Body of pancreas (tissue), 4 donors: ENCODE results near the gene CALCOCO1. TPM values are rescaled to one million over a fixed set of nuclear protein-coding genes. Genes with fewer than 3 reads are reported as not detected.

ENCODE experiments used
- ATAC-seq: fragments of 150-250 bp; one replicate; pipeline ENCODE4 v1.9.1; 2016
- DNase-seq, 4 donors: peaks; one replicate each; pipeline ENCODE4 v3.0.0-alpha.2; 2019
- H3K27ac ChIP-seq, 4 donors: fragments of 200-600 bp; sonication (generic); 1 replicate in 3 of 4; 2 replicates in 1 of 4; pipeline versions ENCODE4 v1.5.1 to v1.6.1; 2016 to 2019; ENCODE audit warnings: mild to moderate bottlenecking in 1 of 4, mixed read lengths in 1 of 4, moderate library complexity in 1 of 4
- H3K27me3 ChIP-seq, 2 donors: fragments of 200-600 bp; sonication (generic); one replicate each; pipeline ENCODE4 v1.6.0; 2016; ENCODE audit warnings: mild to moderate bottlenecking in 1 of 2
- H3K36me3 ChIP-seq, 2 donors: fragments of 200-600 bp; sonication (generic); replicated peaks in 1 of 2; 2 replicates each; pipeline ENCODE4 v1.5.1; 2016; ENCODE audit warnings: low read depth in 2 of 2; ENCODE audit not compliant: insufficient read depth in 1 of 2
- H3K4me1 ChIP-seq: fragments of 200-600 bp; sonication (generic); one replicate; pipeline ENCODE4 v1.6.0; 2016
- H3K4me3 ChIP-seq, 2 donors: fragments of 200-600 bp; sonication (generic); 1 replicate in 1 of 2; 2 replicates in 1 of 2; pipeline ENCODE4 v1.5.1; 2016 to 2019
- H3K9me3 ChIP-seq, 3 donors: fragments of 200-600 bp; sonication (generic); 1 replicate in 2 of 3; 2 replicates in 1 of 3; pipeline ENCODE4 v1.5.1; 2016
- POLR2A ChIP-seq, 3 donors: fragments of 450-650 bp; IDR thresholded peaks; one replicate each; pipeline ENCODE4 v1.6.1; 2016; ENCODE audit warnings: antibody characterized with exemption in 3 of 3, mild to moderate bottlenecking in 2 of 3
- WGBS, 2 donors: methylation state at CpG; one replicate each; pipeline ENCODE4 v1.1.5; 2017; 5-methylcytosine and 5-hydroxymethylcytosine counted together
- intact Hi-C: fragments of 100-400 bp; cut with DNase I; formaldehyde crosslinking; loops from one replicate; pipeline ENCODE4 v1.15.1; 2023
- total RNA-seq, 2 donors: library from RNA; depleted of rRNA; stranded (reverse); fragments of >200 nt; gene quantifications; one replicate each; pipeline ENCODE4 v1.1.0, GENCODE V29; 2016
- TF ChIP-seq, protein P1 (sequence below), 7 experiments: fragments of 450-650 bp in 4 of 7; fragments of 200-600 bp in 3 of 7; sonication (generic) in 3 of 7; IDR thresholded peaks; one replicate each; pipeline ENCODE4 v1.5.1; 2016 to 2019; ENCODE audit warnings: antibody characterized with exemption in 7 of 7

Gene CALCOCO1
- total RNA-seq, 2 donors from 2014 or later = 109 to 153 TPM

DNA sequence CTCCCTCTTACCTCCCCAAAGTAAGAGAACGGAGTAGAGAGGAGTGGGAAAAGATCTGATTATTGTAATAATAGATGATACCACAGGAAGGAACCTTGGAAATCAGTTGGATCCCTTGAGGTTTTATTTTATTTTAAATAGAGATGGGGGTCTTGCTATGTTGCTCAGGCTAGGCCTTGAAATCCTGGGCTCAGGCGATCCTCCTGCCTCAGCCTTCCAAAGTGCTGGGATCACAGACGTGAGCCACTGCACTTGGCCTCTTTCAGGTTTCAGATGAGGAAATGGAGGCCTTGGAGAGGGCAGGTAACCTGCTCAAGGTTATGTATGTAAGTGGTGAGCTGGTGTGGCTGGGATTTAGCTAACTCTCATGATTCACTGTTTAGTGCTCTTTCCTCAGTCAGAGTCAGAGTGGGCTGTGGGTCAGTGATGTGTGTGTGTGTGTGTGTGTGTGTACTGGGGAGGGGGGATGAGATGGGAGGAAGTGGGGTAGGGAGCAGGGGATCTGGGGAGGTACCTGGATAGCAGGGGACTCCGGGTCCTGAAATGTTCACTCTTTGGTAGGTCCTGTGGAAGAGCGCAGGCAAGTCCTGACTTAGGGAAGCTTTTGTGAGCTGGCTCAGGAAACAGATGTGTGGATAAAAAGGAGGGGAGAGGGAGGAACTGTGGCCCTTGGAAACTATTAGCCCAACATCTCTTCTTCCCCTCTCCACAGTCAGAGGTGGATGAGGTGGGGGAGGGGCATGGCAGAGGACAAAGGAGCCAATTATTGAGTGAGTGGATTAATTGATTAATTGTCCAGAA lies 29.2 kb upstream of the CALCOCO1 start:
- Histone ChIP-seq H3K9me3 (no peaks in the 10 kb centered on the region), H3K4me3 (no peak overlapping the region), H3K36me3 (no peaks in the 10 kb centered on the region), H3K27ac (peak overlapping the region in 1 of 4 donors; percentile 44), H3K27me3 (no peaks in the 10 kb centered on the region), H3K4me1 (peaks cover 18% of the 10 kb centered on the region)
- ATAC-seq (peak; percentile 37), DNase-seq (no peak)
- intact Hi-C loops = no loop called here
- TF ChIP-seq POLR2A (IDR thresholded peaks at IDR 0.05) = no peak
- TF ChIP-seq, protein P1, sequence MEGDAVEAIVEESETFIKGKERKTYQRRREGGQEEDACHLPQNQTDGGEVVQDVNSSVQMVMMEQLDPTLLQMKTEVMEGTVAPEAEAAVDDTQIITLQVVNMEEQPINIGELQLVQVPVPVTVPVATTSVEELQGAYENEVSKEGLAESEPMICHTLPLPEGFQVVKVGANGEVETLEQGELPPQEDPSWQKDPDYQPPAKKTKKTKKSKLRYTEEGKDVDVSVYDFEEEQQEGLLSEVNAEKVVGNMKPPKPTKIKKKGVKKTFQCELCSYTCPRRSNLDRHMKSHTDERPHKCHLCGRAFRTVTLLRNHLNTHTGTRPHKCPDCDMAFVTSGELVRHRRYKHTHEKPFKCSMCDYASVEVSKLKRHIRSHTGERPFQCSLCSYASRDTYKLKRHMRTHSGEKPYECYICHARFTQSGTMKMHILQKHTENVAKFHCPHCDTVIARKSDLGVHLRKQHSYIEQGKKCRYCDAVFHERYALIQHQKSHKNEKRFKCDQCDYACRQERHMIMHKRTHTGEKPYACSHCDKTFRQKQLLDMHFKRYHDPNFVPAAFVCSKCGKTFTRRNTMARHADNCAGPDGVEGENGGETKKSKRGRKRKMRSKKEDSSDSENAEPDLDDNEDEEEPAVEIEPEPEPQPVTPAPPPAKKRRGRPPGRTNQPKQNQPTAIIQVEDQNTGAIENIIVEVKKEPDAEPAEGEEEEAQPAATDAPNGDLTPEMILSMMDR (IDR thresholded peaks at IDR 0.05) = no peak
- 51 to 61% methylated on average over 5 of the region's 5 CpGs for WGBS, 2 donors

GRCh38 chr12:53755893-53756292 lies 28.6 kb upstream of the CALCOCO1 start:
- 39 to 55% methylated on average over 3 of the region's 3 CpGs for WGBS, 2 donors
- intact Hi-C loops = no loop called here

DNA sequence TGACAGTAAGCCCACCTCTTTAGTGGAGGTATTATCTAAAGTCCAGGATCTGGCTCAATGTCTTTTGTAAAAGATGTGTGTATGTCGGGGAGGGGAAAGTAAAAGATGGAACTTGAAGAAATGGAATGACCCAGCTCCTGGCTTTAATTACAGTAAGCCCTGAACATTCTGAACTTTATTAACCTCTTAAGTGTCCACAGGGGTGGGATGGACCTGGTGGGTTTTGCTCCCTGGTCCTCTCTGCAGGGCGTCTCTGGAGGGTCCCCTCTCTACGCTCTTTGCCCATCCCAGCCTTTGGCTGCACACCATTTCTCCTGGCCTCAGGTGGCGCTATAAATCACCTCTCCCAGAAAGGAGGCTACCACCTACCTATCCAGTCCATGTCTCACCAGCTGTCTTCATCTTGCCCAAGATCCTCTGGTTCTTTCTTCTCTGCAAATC lies 28.2 kb upstream of the CALCOCO1 start:
- no peak for ATAC-seq
- Histone ChIP-seq H3K27ac (no peak overlapping the region), H3K27me3 (no peaks in the 10 kb centered on the region), H3K36me3 (no peaks in the 10 kb centered on the region), H3K4me3 (no peak overlapping the region), H3K4me1 (peaks cover 28% of the 10 kb centered on the region), H3K9me3 (no peaks in the 10 kb centered on the region)
- WGBS, 2 donors = 73 to 74% methylated on average over 4 of the region's 4 CpGs
- DNase-seq = no peak
- no peak for TF ChIP-seq POLR2A (IDR thresholded peaks at IDR 0.05)
- TF ChIP-seq, protein P1 (IDR thresholded peaks at IDR 0.05) = no peak
- intact Hi-C loops = no loop called here

More at GRCh38 chr12:53755893-53756292, 28.6 kb upstream of the CALCOCO1 start:
- Histone ChIP-seq H3K36me3 (no peaks in the 10 kb centered on the region), H3K27ac (no peak overlapping the region), H3K4me1 (peaks cover 24% of the 10 kb centered on the region), H3K4me3 (no peak overlapping the region), H3K9me3 (no peaks in the 10 kb centered on the region), H3K27me3 (no peaks in the 10 kb centered on the region)
- no peak for ATAC-seq
- DNase-seq = no peak
- no peak for TF ChIP-seq POLR2A (IDR thresholded peaks at IDR 0.05)
- TF ChIP-seq, protein P1 (IDR thresholded peaks at IDR 0.05) = no peak

DNA sequence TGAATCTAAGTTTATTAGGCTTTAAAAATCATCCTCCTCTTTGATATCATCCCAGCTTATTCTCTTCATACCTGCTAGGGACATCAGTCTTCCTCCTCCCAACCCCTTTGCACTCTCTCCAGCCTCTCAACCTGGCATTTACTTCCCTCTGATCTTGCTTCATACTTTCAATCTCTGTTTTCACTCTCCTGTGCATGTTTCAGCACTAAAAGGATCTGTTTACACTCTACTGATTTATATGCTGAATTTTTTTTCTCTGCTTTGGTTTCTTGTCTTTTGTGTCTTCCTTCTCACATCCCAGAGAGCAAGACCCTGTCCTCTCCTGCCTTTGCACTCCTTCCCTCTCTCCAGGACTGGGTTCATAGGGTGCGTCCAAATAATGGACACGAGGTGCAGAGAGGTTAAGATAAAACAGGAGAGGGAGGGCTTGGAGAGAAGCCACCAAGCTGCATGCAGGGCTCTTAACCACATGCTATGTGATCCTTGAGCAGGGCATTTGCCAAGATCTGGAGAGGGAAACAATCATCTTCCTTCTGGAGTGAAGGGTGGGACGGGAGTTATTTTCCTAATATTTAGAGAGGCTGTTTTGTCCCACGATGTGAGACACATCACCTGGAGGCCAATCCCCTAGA lies 27.5 kb upstream of the CALCOCO1 start:
- Histone ChIP-seq H3K36me3 (no peaks in the 10 kb centered on the region), H3K4me3 (no peak overlapping the region), H3K4me1 (peaks cover 28% of the 10 kb centered on the region), H3K9me3 (no peaks in the 10 kb centered on the region), H3K27ac (no peak overlapping the region), H3K27me3 (no peaks in the 10 kb centered on the region)
- intact Hi-C loops = no loop called here
- DNase-seq = no peak
- TF ChIP-seq POLR2A (IDR thresholded peaks at IDR 0.05) = no peak
- TF ChIP-seq, protein P1 (IDR thresholded peaks at IDR 0.05) = no peak
- 12 to 14% methylated on average over 4 of the region's 4 CpGs for WGBS, 2 donors
- no peak for ATAC-seq
